ENCODE results near the gene PKP4. TPM values are rescaled to one million over a fixed set of nuclear protein-coding genes. Genes with fewer than 3 reads are reported as not detected.

PKP4 gene
- total and polyA plus RNA-seq, 7 donors: 14.4 to 41.3 (median 27.5) TPM

DNA sequence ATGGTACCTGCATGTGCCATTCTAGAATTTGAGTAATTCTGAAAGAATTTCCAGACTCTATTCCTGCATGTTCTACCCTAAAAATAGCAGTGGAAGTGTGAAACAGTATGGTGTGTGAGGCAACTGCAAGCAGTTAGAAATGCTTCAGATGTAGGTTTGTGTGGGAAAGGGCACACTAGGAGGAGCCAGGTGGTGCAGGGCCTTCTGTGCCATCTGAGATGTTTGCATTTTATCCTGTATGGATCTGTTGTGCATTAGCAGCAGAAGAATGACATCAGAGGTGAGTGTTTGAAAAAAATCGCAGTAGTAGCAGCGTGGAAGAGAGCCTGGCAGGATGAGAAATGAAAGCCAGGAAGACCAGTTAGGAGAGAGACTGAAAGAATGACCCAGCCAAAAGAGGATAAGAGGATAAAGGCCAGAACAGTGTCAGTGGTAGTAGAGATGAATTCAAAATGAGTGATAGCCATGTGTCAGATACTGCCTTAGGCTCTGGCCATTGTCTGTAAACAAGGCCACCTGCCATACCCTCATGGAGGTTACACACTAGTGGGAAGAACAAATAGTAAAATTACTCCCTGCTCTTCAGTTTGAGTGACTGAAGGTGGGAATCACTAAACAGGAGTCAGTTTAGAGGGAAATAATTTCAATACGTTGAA is 142.2 kb downstream of the PKP4 start:
- intact Hi-C loops (cut with DNase I): no loop called here
- Histone ChIP-seq H3K9me3 (no peaks in the 10 kb centered on the region), H3K4me1 (peaks cover 0 to 13% (median 5%) of the 10 kb centered on the region in 4 donors), H3K4me3 (no peak overlapping the region), H3K36me3 (no peaks in the 10 kb centered on the region), H3K27ac (no peak overlapping the region), H3K27me3 (no peaks in the 10 kb centered on the region)
- TF ChIP-seq POLR2A (IDR thresholded peaks at IDR 0.05): no peak
- no peak for TF ChIP-seq CTCF (IDR thresholded peaks at IDR 0.05)
- TF ChIP-seq POLR2AphosphoS5 (IDR thresholded peaks at IDR 0.05): no peak
- TF ChIP-seq EP300 (IDR thresholded peaks at IDR 0.05): no peak
- 90 to 94% methylated on average over 3 of the region's 3 CpGs for WGBS, 2 donors
- no peak for DNase-seq

- TF ChIP-seq POLR2A (IDR thresholded peaks at IDR 0.05) (no peak), POLR2AphosphoS5 (IDR thresholded peaks at IDR 0.05) (no peak), EP300 (IDR thresholded peaks at IDR 0.05) (no peak)
- Histone ChIP-seq H3K9me3 (no peaks in the 10 kb centered on the region), H3K4me1 (peaks cover 0 to 13% (median 5%) of the 10 kb centered on the region in 4 donors), H3K4me3 (no peak overlapping the region), H3K27ac (no peak overlapping the region), H3K27me3 (no peaks in the 10 kb centered on the region), H3K36me3 (no peaks in the 10 kb centered on the region)
- no peak for DNase-seq
- intact Hi-C loops (cut with DNase I): no loop called here
Observed at GRCh38 chr2:158599609-158600008, 142.9 kb downstream of the PKP4 start.

- H3K9me3 ChIP-seq: no peaks in the 10 kb centered on the region
- TF ChIP-seq POLR2A (IDR thresholded peaks at IDR 0.05) (no peak), POLR2AphosphoS5 (IDR thresholded peaks at IDR 0.05) (peak in 1 of 4 donors; percentile 14)
- no peaks in the 10 kb centered on the region for H3K27me3 ChIP-seq
- intact Hi-C loops (cut with DNase I): no loop called here
- no peak for DNase-seq
- no peak overlapping the region for H3K27ac ChIP-seq
- WGBS, 2 donors: 18 to 45% methylated on average over 3 of the region's 3 CpGs
- no peaks in the 10 kb centered on the region for H3K36me3 ChIP-seq
- H3K4me1 ChIP-seq: peaks cover 0 to 13% (median 5%) of the 10 kb centered on the region in 4 donors
- H3K4me3 ChIP-seq: no peak overlapping the region
Observed at GRCh38 chr2:158600155-158600802, 143.5 kb downstream of the PKP4 start.

DNA sequence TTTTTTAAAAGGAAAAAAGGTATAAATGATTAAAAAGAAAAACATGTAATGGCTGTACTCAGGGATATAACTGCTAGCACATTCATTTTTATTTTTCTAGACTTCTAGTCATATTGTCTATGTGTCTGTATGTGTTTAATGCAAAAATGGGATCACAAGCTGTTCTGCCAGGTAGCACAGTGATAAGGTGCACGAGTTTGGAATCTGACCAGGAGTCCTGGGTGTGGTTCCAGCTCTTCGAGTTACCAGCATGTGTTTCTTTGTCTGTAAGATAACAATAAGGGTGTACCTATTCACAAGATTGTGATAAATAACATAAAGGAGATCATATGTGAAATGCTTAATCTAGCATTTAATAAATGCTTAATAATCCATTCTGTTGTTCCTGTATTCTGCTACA is 145.3 kb downstream of the PKP4 start:
- no peaks in the 10 kb centered on the region for H3K27me3 ChIP-seq
- WGBS, 2 donors: 22 to 70% methylated on average over 2 of the region's 2 CpGs
- no peaks in the 10 kb centered on the region for H3K9me3 ChIP-seq
- intact Hi-C loops (cut with DNase I): no loop called here
- no peak overlapping the region for H3K4me3 ChIP-seq
- peaks cover 0 to 13% (median 5%) of the 10 kb centered on the region in 4 donors for H3K4me1 ChIP-seq
- TF ChIP-seq POLR2A (IDR thresholded peaks at IDR 0.05) (no peak), CTCF (IDR thresholded peaks at IDR 0.05) (no peak), POLR2AphosphoS5 (IDR thresholded peaks at IDR 0.05) (no peak), EP300 (IDR thresholded peaks at IDR 0.05) (no peak)
- H3K27ac ChIP-seq: no peak overlapping the region
- no peaks in the 10 kb centered on the region for H3K36me3 ChIP-seq
- DNase-seq: no peak

DNA sequence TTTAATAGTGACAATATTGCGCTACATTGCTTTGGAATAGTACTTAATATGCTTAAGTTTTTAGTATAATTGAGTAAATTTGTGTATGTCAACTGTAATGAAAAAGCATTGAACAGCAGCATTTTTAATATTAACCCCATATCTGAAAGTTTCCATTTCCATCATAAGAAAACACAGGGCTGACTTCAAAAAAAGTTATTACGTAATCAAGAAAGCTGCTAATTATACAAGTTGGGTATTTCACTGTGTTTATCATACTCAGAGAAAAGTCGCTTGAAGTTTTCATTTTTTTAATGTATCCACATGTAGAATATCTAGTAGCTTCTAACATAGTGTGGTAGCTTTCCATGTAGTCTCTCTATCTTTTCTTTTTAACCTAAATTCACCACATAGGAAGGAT is 146.5 kb downstream of the PKP4 start:
- Histone ChIP-seq H3K36me3 (no peaks in the 10 kb centered on the region), H3K9me3 (no peaks in the 10 kb centered on the region), H3K4me1 (peaks cover 0 to 13% (median 5%) of the 10 kb centered on the region in 4 donors), H3K27me3 (no peaks in the 10 kb centered on the region), H3K4me3 (no peak overlapping the region), H3K27ac (no peak overlapping the region)
- WGBS, 2 donors: 94 to 95% methylated on average over 3 of the region's 3 CpGs
- intact Hi-C loops (cut with DNase I): no loop called here
- TF ChIP-seq POLR2AphosphoS5 (IDR thresholded peaks at IDR 0.05): no peak
- no peak for TF ChIP-seq EP300 (IDR thresholded peaks at IDR 0.05)
- TF ChIP-seq POLR2A (IDR thresholded peaks at IDR 0.05): no peak
- TF ChIP-seq CTCF (IDR thresholded peaks at IDR 0.05): no peak
- DNase-seq: no peak
